Type B pancreatic cell (in vitro differentiated cells): ENCODE measurements around the gene ADRB2. TPM values are rescaled to one million over a fixed set of nuclear protein-coding genes. Genes with fewer than 3 reads are reported as not detected.
A peak's percentile ranks its signal among the peaks of the same experiment; 100 is the strongest.
"Not testable (repeated sequence)": the region's sequence is repeated elsewhere in the genome, so short reads cannot be mapped to it uniquely, and the experiment has no call there.

ENCODE experiments used
- DNase-seq: peaks from one replicate; pipeline ENCODE4 v3.0.0; 2021; ENCODE audit warnings: mixed read lengths; ENCODE audit not compliant: unreplicated experiment; ENCODE audit errors: extremely low spot score
- H3K27ac Mint-ChIP-seq: 2 replicates; pipeline ENCODE4 v1.8.0; 2021; ENCODE audit warnings: mild to moderate bottlenecking, mixed read lengths
- H3K27me3 Mint-ChIP-seq: 2 replicates; pipeline ENCODE4 v1.8.0; 2021; ENCODE audit warnings: mixed read lengths
- H3K36me3 Mint-ChIP-seq: 2 replicates; pipeline ENCODE4 v1.8.0; 2021; ENCODE audit warnings: mixed read lengths
- H3K4me1 Mint-ChIP-seq: one replicate; pipeline ENCODE4 v1.8.0; 2021; ENCODE audit warnings: mixed read lengths; ENCODE audit not compliant: unreplicated experiment
- H3K4me3 Mint-ChIP-seq: 2 replicates; pipeline ENCODE4 v1.8.0; 2021; ENCODE audit warnings: mild to moderate bottlenecking, mixed read lengths
- H3K9me3 Mint-ChIP-seq: 2 replicates; pipeline ENCODE4 v1.8.0; 2021; ENCODE audit warnings: mixed read lengths
- CTCF ChIP-seq: fragments of 200-600 bp; sonication (generic); conservative IDR thresholded peaks from 2 replicates; pipeline ENCODE4 v1.5.0; 2021; ENCODE audit warnings: antibody characterized with exemption, mild to moderate bottlenecking
- total RNA-seq: library from RNA; stranded (reverse); gene quantifications from 2 replicates; pipeline ENCODE4 v1.2.1, GENCODE V29; 2021; ENCODE audit warnings: low replicate concordance

Gene ADRB2
- total RNA-seq, 1 donor from 2014 or later = 1.3 TPM

- no peak for TF ChIP-seq CTCF
- Mint-ChIP-seq H3K9me3 (no peaks in the 10 kb centered on the region), H3K36me3 (no peaks in the 10 kb centered on the region), H3K27me3 (peaks cover 5% of the 10 kb centered on the region), H3K27ac (no peak overlapping the region), H3K4me1 (peaks cover 5% of the 10 kb centered on the region), H3K4me3 (no peak overlapping the region)
- DNase-seq = no peak
Measured at GRCh38 chr5:148873690-148874485, 47.5 kb downstream of the ADRB2 start.

GRCh38 chr5:148875205-148875875, 48.9 kb downstream of the ADRB2 start:
- Mint-ChIP-seq H3K27ac (no peak overlapping the region), H3K36me3 (no peaks in the 10 kb centered on the region), H3K4me1 (peaks cover 5% of the 10 kb centered on the region), H3K9me3 (no peaks in the 10 kb centered on the region), H3K4me3 (no peak overlapping the region), H3K27me3 (peaks cover 5% of the 10 kb centered on the region)
- DNase-seq = no peak
- TF ChIP-seq CTCF = no peak

GRCh38 chr5:148877436-148877835, 51.0 kb downstream of the ADRB2 start:
- not testable (repeated sequence) for H3K4me1 Mint-ChIP-seq, H3K36me3 Mint-ChIP-seq, H3K4me3 Mint-ChIP-seq, H3K27me3 Mint-ChIP-seq, DNase-seq, H3K9me3 Mint-ChIP-seq
- H3K27ac Mint-ChIP-seq = peak overlapping the region; percentile 31

Other genes starting within 250 kb of the ADRB2 start
- 0.29 and 1.4 TPM in 2 replicates for gene HTR4, start 172.1 kb upstream of the ADRB2 start, total RNA-seq
- gene SH3TC2, start 236.5 kb downstream of the ADRB2 start, total RNA-seq = 8.6 and 14.7 TPM in 2 replicates